Type B pancreatic cell (in vitro differentiated cells): ENCODE results near the gene MCM3AP. TPM values are rescaled to one million over a fixed set of nuclear protein-coding genes. Genes with fewer than 3 reads are reported as not detected.
A peak's percentile ranks its signal among the peaks of the same experiment; 100 is the strongest.
"Not testable (repeated sequence)": the region's sequence is repeated elsewhere in the genome, so short reads cannot be mapped to it uniquely, and the experiment has no call there.

Experiments
- DNase-seq: peaks from one replicate; pipeline ENCODE4 v3.0.0; 2021; ENCODE audit warnings: mixed read lengths; ENCODE audit not compliant: unreplicated experiment; ENCODE audit errors: extremely low spot score
- H3K27ac Mint-ChIP-seq: 2 replicates; pipeline ENCODE4 v1.8.0; 2021; ENCODE audit warnings: mild to moderate bottlenecking, mixed read lengths
- H3K27me3 Mint-ChIP-seq: 2 replicates; pipeline ENCODE4 v1.8.0; 2021; ENCODE audit warnings: mixed read lengths
- H3K36me3 Mint-ChIP-seq: 2 replicates; pipeline ENCODE4 v1.8.0; 2021; ENCODE audit warnings: mixed read lengths
- H3K4me1 Mint-ChIP-seq: one replicate; pipeline ENCODE4 v1.8.0; 2021; ENCODE audit warnings: mixed read lengths; ENCODE audit not compliant: unreplicated experiment
- H3K4me3 Mint-ChIP-seq: 2 replicates; pipeline ENCODE4 v1.8.0; 2021; ENCODE audit warnings: mild to moderate bottlenecking, mixed read lengths
- H3K9me3 Mint-ChIP-seq: 2 replicates; pipeline ENCODE4 v1.8.0; 2021; ENCODE audit warnings: mixed read lengths
- total RNA-seq: library from RNA; stranded (reverse); gene quantifications from 2 replicates; pipeline ENCODE4 v1.2.1, GENCODE V29; 2021; ENCODE audit warnings: low replicate concordance
- TF ChIP-seq, protein P1 (sequence below): fragments of 200-600 bp; sonication (generic); conservative IDR thresholded peaks from 2 replicates; pipeline ENCODE4 v1.5.0; 2021; ENCODE audit warnings: antibody characterized with exemption, mild to moderate bottlenecking

MCM3AP gene
- total RNA-seq, 1 donor from 2014 or later, result 120 TPM

DNA sequence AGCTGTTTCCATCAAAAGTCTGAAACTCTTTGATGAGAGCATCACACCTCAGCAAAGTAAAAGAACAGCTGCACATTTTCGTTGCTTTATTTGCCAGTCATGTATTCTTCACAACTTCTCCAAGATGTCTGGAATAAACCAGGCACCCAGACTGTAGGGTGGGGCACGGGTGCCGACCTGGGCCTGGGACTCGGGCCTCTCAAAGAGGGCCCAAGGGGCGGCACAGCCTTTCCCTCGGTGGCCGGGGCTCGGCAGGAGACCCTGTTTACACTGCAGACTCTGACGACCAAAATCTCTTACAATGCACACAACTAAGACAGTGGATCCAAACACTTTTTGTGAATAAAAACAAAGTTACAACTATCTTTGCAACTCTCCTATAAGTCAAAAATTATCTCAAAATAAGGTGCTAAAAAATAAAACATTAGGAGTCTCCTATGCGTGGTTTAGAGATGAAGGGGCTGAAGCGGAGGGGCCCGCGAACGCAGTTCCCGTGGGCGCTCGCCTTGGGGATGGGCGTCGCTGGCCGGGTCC lies 57.5 kb downstream of the MCM3AP start:
- TF ChIP-seq, protein P1, sequence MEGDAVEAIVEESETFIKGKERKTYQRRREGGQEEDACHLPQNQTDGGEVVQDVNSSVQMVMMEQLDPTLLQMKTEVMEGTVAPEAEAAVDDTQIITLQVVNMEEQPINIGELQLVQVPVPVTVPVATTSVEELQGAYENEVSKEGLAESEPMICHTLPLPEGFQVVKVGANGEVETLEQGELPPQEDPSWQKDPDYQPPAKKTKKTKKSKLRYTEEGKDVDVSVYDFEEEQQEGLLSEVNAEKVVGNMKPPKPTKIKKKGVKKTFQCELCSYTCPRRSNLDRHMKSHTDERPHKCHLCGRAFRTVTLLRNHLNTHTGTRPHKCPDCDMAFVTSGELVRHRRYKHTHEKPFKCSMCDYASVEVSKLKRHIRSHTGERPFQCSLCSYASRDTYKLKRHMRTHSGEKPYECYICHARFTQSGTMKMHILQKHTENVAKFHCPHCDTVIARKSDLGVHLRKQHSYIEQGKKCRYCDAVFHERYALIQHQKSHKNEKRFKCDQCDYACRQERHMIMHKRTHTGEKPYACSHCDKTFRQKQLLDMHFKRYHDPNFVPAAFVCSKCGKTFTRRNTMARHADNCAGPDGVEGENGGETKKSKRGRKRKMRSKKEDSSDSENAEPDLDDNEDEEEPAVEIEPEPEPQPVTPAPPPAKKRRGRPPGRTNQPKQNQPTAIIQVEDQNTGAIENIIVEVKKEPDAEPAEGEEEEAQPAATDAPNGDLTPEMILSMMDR, result no peak
- peak; percentile 68 for DNase-seq
- peak overlapping the region; percentile 85 for H3K4me3 Mint-ChIP-seq
- H3K4me1 Mint-ChIP-seq, result peaks cover 31% of the 10 kb centered on the region
- peaks cover 38% of the 10 kb centered on the region for H3K36me3 Mint-ChIP-seq
- H3K27me3 Mint-ChIP-seq, result no peaks in the 10 kb centered on the region
- peaks cover 6% of the 10 kb centered on the region for H3K9me3 Mint-ChIP-seq
- H3K27ac Mint-ChIP-seq, result peak overlapping the region; percentile 79

DNA sequence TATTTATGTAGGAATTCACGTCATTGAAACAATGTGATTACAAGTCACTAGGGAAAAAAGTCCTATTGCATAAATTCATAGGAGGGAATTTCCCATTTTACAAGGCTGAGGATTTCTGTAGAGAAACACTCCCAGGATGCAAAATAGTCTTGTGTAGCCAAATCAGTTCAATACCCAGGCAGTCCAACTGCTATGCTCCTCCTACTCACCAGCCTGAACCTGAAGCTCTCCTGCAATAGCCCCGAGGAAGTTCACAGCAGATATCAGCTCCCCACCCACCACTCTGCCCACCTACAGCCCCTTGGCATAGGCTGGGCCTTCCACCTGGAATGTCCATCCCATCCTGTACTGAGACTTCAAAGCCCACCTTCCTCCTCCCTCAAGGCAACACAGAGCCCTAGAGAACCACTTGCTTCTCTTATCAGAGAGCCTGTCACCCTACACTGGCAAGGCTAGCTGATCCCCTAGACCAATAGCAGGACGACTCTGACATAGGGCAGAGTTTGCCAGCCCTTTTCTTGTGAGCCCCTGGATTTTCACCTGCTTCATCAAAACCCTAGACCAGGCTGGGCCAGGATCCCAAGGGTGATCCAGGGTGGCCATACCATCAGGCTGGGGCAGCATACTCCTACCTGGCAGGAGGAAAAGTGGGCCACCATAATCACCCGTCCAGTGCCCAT lies 58.4 kb downstream of the MCM3AP start:
- H3K9me3 Mint-ChIP-seq, result peaks cover 6% of the 10 kb centered on the region
- H3K27me3 Mint-ChIP-seq, result no peaks in the 10 kb centered on the region
- peak overlapping the region; percentile 85 for H3K4me3 Mint-ChIP-seq
- peaks cover 31% of the 10 kb centered on the region for H3K4me1 Mint-ChIP-seq
- H3K27ac Mint-ChIP-seq, result peak overlapping the region; percentile 79
- peaks cover 31% of the 10 kb centered on the region for H3K36me3 Mint-ChIP-seq
- peak; percentile 58 for DNase-seq
- TF ChIP-seq, protein P1, result no peak

DNA sequence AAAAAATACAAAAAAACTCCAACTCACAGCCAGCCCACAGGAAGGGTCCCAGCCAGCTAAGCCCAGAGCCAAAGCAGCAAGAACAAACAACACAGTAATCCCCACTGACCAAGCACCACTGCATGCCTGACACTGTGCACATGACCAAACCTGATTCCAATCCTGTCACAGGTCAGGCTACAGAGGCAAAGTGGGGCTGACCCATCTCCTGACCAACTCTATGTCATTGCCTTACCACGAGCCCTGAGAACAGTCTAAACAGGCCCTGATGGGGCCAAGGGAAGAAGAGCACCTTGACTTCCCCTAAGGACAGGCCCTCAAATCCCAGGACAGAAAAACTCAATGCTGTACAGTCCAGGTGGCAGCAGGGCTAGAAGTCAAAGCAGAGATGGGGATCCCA lies 59.3 kb downstream of the MCM3AP start:
- Mint-ChIP-seq H3K4me1 (peaks cover 31% of the 10 kb centered on the region), H3K4me3 (peak overlapping the region; percentile 85), H3K27ac (peak overlapping the region; percentile 79), H3K9me3 (peaks cover 2% of the 10 kb centered on the region), H3K36me3 (peaks cover 22% of the 10 kb centered on the region), H3K27me3 (no peaks in the 10 kb centered on the region)
- TF ChIP-seq, protein P1, result no peak
- no peak for DNase-seq

DNA sequence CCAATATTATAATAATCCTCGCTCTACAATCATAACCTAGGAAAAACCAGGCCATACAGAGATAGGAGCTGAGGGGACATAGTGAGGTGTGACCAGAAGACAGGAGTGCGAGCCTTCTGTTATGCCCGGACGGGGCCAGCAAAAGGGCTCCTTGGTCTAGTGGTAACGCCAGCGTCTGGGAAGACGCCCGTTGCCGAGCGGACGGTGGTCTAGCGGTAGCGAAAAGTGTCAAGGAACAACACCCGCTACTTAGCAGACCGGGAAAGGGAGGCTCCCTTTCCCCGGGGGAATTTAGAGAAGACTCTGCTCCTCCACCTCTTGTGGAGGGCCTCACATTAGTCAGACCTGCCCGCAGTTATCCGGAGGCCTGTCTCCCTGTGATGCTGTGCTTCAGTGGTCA lies 61.8 kb downstream of the MCM3AP start:
- not testable (repeated sequence) for H3K9me3 Mint-ChIP-seq, H3K27me3 Mint-ChIP-seq, H3K4me3 Mint-ChIP-seq
- peaks cover 14% of the 10 kb centered on the region for H3K36me3 Mint-ChIP-seq
- peaks cover 27% of the 10 kb centered on the region for H3K4me1 Mint-ChIP-seq
- peak; percentile 62 for DNase-seq
- peak overlapping the region; percentile 58 for H3K27ac Mint-ChIP-seq

DNA sequence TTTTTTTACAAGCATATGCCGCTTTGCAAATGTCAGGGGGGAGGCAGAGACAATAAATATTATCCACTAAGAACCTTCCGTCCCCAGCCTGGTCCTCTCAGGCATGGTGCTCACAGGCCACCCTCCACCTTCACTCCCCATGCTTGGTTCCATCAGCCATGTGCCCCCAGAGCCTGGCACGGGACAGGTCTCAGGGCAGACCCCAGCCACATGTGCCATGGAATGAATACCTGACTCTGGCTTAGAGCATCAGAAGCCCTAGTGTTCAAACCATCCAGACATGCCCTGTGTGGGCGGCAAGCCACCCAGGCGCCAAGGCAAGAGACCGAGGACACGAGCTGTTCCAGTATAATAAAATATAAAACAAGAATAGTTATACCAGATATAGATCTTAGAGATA lies 62.2 kb downstream of the MCM3AP start:
- peak; percentile 27 for DNase-seq
- Mint-ChIP-seq H3K27me3 (no peaks in the 10 kb centered on the region), H3K27ac (no peak overlapping the region), H3K9me3 (no peaks in the 10 kb centered on the region), H3K36me3 (peaks cover 14% of the 10 kb centered on the region), H3K4me3 (no peak overlapping the region), H3K4me1 (peaks cover 27% of the 10 kb centered on the region)
- TF ChIP-seq, protein P1, result no peak

DNA sequence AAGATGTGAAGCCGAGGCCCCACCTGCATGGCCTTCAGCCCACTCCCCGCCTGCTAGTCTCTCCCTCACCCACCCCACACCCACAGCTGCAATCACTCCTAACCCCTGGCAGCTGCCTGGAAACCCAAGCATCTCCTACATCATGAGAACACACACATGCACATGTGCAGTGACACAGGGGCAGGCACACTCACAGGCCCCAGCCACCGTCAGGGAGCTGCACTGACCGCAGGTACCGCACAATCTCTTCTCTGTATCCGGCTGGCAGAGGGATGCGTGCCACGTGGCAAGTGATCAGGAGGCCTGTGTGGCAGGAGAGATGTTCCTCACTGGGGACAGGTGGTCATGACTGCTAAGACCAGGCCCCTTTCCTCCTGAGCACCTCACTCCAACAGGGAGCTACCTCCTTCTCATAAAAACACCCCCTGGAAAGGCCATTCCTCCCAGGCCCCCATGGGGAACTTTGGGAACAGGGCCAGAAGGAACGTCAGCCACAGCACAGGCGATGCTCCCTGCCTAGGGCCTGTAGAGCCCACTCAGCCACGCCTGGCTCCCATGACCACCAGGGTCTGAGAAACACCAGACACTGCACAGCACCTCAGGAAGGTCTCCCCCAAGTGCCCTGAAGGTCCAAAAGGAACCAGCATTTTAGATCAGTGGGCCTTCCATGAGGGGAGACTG lies 62.8 kb downstream of the MCM3AP start:
- DNase-seq, result peak; percentile 69
- TF ChIP-seq, protein P1, result no peak
- Mint-ChIP-seq H3K4me1 (peaks cover 25% of the 10 kb centered on the region), H3K36me3 (peaks cover 14% of the 10 kb centered on the region), H3K27me3 (no peaks in the 10 kb centered on the region), H3K9me3 (no peaks in the 10 kb centered on the region), H3K27ac (no peak overlapping the region), H3K4me3 (no peak overlapping the region)
